Gastroesophageal sphincter (tissue), 4 donors: Measurements from ENCODE around the gene BCAS3. TPM values are rescaled to one million over a fixed set of nuclear protein-coding genes. Genes with fewer than 3 reads are reported as not detected.
"Not testable (repeated sequence)": the region's sequence is repeated elsewhere in the genome, so short reads cannot be mapped to it uniquely, and the experiment has no call there.

Experiments
- ATAC-seq: fragments of 150-250 bp; one replicate; pipeline ENCODE4 v1.9.1; 2016; ENCODE audit warnings: mild to moderate bottlenecking, moderate library complexity
- H3K27ac ChIP-seq, 4 donors: fragments of 200-600 bp; sonication (generic) in 3 of 4; 1 replicate in 3 of 4; 2 replicates in 1 of 4; pipeline ENCODE4 v1.5.1; 2016 to 2019
- H3K27me3 ChIP-seq: fragments of 200-600 bp; sonication (generic); one replicate; pipeline ENCODE4 v1.5.1; 2019
- H3K36me3 ChIP-seq, 2 donors: fragments of 200-600 bp; sonication (generic); one replicate each; pipeline ENCODE4 v1.5.1; 2019; ENCODE audit warnings: control low read depth in 1 of 2
- H3K4me1 ChIP-seq, 3 donors: fragments of 200-600 bp; sonication (generic); 1 replicate in 2 of 3; 2 replicates in 1 of 3; pipeline ENCODE4 v1.5.1; 2016 to 2019; ENCODE audit warnings: control low read depth in 2 of 3
- H3K4me3 ChIP-seq, 2 donors: fragments of 200-600 bp; sonication (generic); one replicate each; pipeline ENCODE4 v1.5.1; 2019; ENCODE audit warnings: mild to moderate bottlenecking in 1 of 2, moderate library complexity in 1 of 2
- H3K9me3 ChIP-seq, 3 donors: fragments of 200-600 bp; sonication (generic); one replicate each; pipeline ENCODE4 v1.5.1; 2017 to 2019; ENCODE audit warnings: control low read depth in 2 of 3
- CTCF ChIP-seq, 4 experiments: fragments of 200-600 bp in 2 of 4; fragments of 450-650 bp in 2 of 4; sonication (generic) in 1 of 4; IDR thresholded peaks; one replicate each; pipeline ENCODE4 v1.5.1; 2017 to 2019; ENCODE audit warnings: antibody characterized with exemption in 4 of 4, mild to moderate bottlenecking in 2 of 4, moderate library complexity in 2 of 4
- EP300 ChIP-seq: sonication (generic); formaldehyde crosslinking; IDR thresholded peaks from one replicate; pipeline ENCODE4 v1.6.1; 2017; ENCODE audit warnings: antibody characterized with exemption, mild to moderate bottlenecking
- POLR2A ChIP-seq, 2 donors: fragments of 450-650 bp; IDR thresholded peaks; one replicate each; pipeline ENCODE4 v1.6.1; 2017; ENCODE audit warnings: antibody characterized with exemption in 2 of 2, mild to moderate bottlenecking in 2 of 2, moderate library complexity in 1 of 2
- POLR2AphosphoS5 ChIP-seq: sonication (generic); formaldehyde crosslinking; IDR thresholded peaks from one replicate; pipeline ENCODE4 v1.6.1; 2017; ENCODE audit warnings: antibody characterized with exemption
- WGBS, 2 donors: methylation state at CpG; one replicate each; pipeline ENCODE4 v1.1.5; 2018; ENCODE audit warnings: low coverage in 1 of 2; 5-methylcytosine and 5-hydroxymethylcytosine counted together
- total RNA-seq, 4 donors: library from RNA; depleted of rRNA; stranded (reverse); fragments of >200 nt; gene quantifications; one replicate each; pipeline ENCODE4 v1.1.0, GENCODE V29; 2016

The BCAS3 gene
- total RNA-seq, 4 donors from 2014 or later: 18.8 to 37.0 (median 34.5) TPM

GRCh38 chr17:60665602-60666001 is 12.0 kb upstream of the BCAS3 start:
- ATAC-seq: no peak
- no peaks in the 10 kb centered on the region for H3K4me1 ChIP-seq
- no peaks in the 10 kb centered on the region for H3K27me3 ChIP-seq
- no peaks in the 10 kb centered on the region for H3K9me3 ChIP-seq
- no peak overlapping the region for H3K4me3 ChIP-seq
- TF ChIP-seq POLR2AphosphoS5: no peak
- TF ChIP-seq EP300: no peak
- TF ChIP-seq CTCF (IDR thresholded peaks at IDR 0.05): no peak
- TF ChIP-seq POLR2A (IDR thresholded peaks at IDR 0.05): no peak
- H3K36me3 ChIP-seq: peaks cover 0 to 56% of the 10 kb centered on the region in 2 donors
- H3K27ac ChIP-seq: no peak overlapping the region
- WGBS, 2 donors: 90 to 92% methylated on average over 1 to 5 of the region's 5 CpGs

- not testable (repeated sequence) for ATAC-seq, H3K27ac ChIP-seq, H3K9me3 ChIP-seq, H3K27me3 ChIP-seq, H3K4me3 ChIP-seq, H3K4me1 ChIP-seq
- WGBS, 2 donors: 90% methylated on average over 5 of the region's 7 CpGs; no CpG with 5 or more reads in 1 of the 2 donors
- H3K36me3 ChIP-seq: peaks cover 0 to 35% of the 10 kb centered on the region in 2 donors
Observed at GRCh38 chr17:60668741-60669140, 8.9 kb upstream of the BCAS3 start.

- Histone ChIP-seq H3K27me3 (no peaks in the 10 kb centered on the region), H3K36me3 (peaks cover 0 to 9% of the 10 kb centered on the region in 2 donors), H3K4me3 (no peak overlapping the region), H3K4me1 (peaks cover 0 to 3% (median 0%) of the 10 kb centered on the region in 3 donors), H3K9me3 (no peaks in the 10 kb centered on the region), H3K27ac (no peak overlapping the region)
- no peak for TF ChIP-seq POLR2AphosphoS5
- no peak for TF ChIP-seq EP300
- no peak for TF ChIP-seq CTCF (IDR thresholded peaks at IDR 0.05)
- no peak for TF ChIP-seq POLR2A (IDR thresholded peaks at IDR 0.05)
- 31 to 57% methylated on average over 2 of the region's 2 CpGs for whole genome bisulfite sequencing, 2 donors
- no peak for ATAC-seq
Observed at GRCh38 chr17:60671482-60671881, 6.2 kb upstream of the BCAS3 start.

GRCh38 chr17:60674637-60675036 is 3.0 kb upstream of the BCAS3 start:
- 89 to 93% methylated on average over 5 to 7 of the region's 7 CpGs for WGBS, 2 donors
- not testable (repeated sequence) for H3K4me3 ChIP-seq, H3K27me3 ChIP-seq, H3K9me3 ChIP-seq, H3K36me3 ChIP-seq, ATAC-seq, H3K27ac ChIP-seq
- H3K4me1 ChIP-seq: peaks cover 0 to 19% (median 3%) of the 10 kb centered on the region in 3 donors

GRCh38 chr17:60675997-60676396 is 1.7 kb upstream of the BCAS3 start:
- 73% methylated on average over 2 of the region's 6 CpGs; no CpG with 5 or more reads in 1 of the 2 donors for WGBS, 2 donors
- H3K36me3 ChIP-seq: peaks cover 0 to 8% of the 10 kb centered on the region in 2 donors
- H3K4me1 ChIP-seq: peaks cover 0 to 19% (median 3%) of the 10 kb centered on the region in 3 donors
- no peak overlapping the region for H3K4me3 ChIP-seq
- no peaks in the 10 kb centered on the region for H3K9me3 ChIP-seq
- no peak for TF ChIP-seq POLR2AphosphoS5
- TF ChIP-seq POLR2A (IDR thresholded peaks at IDR 0.05): no peak
- TF ChIP-seq CTCF (IDR thresholded peaks at IDR 0.05): no peak
- TF ChIP-seq EP300: no peak
- no peak overlapping the region for H3K27ac ChIP-seq
- no peak for ATAC-seq
- H3K27me3 ChIP-seq: no peaks in the 10 kb centered on the region

- TF ChIP-seq POLR2A (IDR thresholded peaks at IDR 0.05) (peak in 1 of 2 donors; percentile 51), POLR2AphosphoS5 (no peak), EP300 (no peak), CTCF (IDR thresholded peaks at IDR 0.05) (no peak)
- ATAC-seq: no peak
- WGBS, 2 donors: 29% methylated on average over 8 to 11 of the region's 17 CpGs
- Histone ChIP-seq H3K27me3 (no peaks in the 10 kb centered on the region), H3K27ac (peak overlapping the region; percentile 53 to 88 (median 84)), H3K4me3 (peak overlapping the region; percentile 48 to 76), H3K4me1 (peaks cover 0 to 19% (median 3%) of the 10 kb centered on the region in 3 donors), H3K36me3 (peaks cover 0 to 16% of the 10 kb centered on the region in 2 donors), H3K9me3 (no peaks in the 10 kb centered on the region)
Observed at GRCh38 chr17:60676758-60677307, 818 bp upstream of the BCAS3 start.
